IPS-15b (cell line): ENCODE results near the gene FRS3.

Experiments
- H3K27me3 ChIP-seq: one replicate; pipeline ENCODE4 v1.6.1; 2013; ENCODE audit warnings: low read length; ENCODE audit not compliant: control insufficient read depth, insufficient read depth
- H3K36me3 ChIP-seq: one replicate; pipeline ENCODE4 v1.6.1; 2013; ENCODE audit warnings: low read length; ENCODE audit not compliant: control insufficient read depth, insufficient read depth
- H3K4me1 ChIP-seq: one replicate; pipeline ENCODE4 v1.6.1; 2013; ENCODE audit warnings: mild to moderate bottlenecking, low read length; ENCODE audit not compliant: control insufficient read depth, insufficient read depth
- H3K4me3 ChIP-seq: one replicate; pipeline ENCODE4 v1.5.1; 2013; ENCODE audit warnings: low read depth, low read length
- H3K9ac ChIP-seq: one replicate; pipeline ENCODE4 v1.6.1; 2013; ENCODE audit warnings: low read depth, mild to moderate bottlenecking, low read length
- H3K9me3 ChIP-seq: one replicate; pipeline ENCODE4 v1.6.1; 2013; ENCODE audit warnings: mild to moderate bottlenecking, low read length; ENCODE audit not compliant: control insufficient read depth, insufficient read depth

Gene FRS3

DNA sequence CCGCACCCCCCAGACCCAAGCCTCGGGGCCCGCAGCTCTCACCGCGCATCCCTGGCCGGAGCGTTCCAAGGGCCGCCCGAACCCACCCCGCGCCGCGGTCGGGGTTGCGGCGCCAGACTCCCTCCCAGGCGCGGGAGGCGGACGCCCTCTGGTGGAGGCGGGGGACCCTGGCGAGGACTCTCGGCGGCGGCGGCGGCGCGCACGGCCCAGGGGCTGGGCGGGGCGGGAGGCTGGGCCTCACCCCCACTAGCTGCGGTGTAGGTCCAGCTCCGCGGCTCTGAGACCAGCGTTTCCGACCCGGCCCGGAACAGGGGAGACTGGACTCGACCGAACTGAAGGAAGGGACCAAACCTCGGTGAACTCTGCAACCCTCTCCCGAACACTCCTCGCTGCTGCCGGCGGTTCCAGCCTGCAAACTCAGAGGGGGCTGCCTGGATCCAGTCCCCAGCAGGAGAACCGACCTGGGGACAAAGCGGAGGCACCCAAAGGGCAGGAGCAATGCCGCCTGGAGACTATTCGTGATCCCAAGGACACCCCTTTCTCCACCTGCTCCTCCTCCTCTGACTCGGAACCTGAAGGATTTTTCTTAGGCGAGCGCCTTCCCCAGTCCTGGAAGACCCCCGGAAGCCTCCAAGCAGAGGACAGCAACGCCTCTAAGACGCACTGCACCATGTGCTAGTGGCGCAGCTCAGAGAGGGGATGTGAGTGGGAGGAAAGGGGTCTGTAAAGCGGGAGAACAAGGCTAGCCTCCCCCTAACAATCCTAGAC lies 6.9 kb upstream of the FRS3 start:
- Histone ChIP-seq H3K4me3 (peak overlapping the region; percentile 100), H3K36me3 (no peaks in the 10 kb centered on the region), H3K9me3 (no peaks in the 10 kb centered on the region), H3K27me3 (peaks cover 41% of the 10 kb centered on the region), H3K9ac (peak overlapping the region; percentile 49), H3K4me1 (no peaks in the 10 kb centered on the region)

DNA sequence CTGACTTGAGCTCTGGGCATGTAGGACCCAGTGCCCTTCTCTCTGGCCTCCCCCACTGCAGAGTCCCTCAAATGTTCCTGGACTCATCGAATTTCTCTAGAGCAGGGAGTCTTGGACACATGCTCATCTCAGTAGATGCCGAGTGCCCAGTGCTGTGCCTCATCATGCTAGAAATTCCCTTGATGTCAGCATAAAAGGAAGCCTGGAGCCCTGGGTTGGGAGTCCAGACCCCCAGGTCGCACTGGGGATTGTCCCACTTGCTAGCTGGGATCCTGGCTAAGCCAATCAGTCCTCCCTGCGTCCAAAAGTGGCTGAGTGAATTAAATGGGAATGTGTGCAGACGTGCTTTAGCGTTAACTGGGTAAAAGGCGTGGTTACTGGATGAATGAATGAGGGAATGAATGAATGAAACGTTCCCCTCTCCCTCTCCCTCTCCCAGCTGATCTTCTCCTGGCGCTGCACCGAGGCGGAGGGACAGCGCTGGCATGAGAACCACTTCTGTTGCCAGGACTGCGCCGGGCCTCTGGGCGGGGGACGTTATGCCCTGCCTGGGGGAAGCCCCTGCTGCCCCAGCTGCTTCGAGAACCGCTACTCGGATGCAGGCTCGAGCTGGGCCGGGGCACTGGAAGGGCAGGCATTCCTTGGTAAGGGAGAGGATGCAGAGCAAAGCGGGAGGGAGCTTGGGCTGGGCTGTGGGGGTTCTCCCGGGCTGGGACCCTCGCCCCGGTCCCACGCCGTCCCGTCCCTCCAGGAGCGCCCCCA lies 6.2 kb upstream of the FRS3 start:
- peak overlapping the region; percentile 47 for H3K9ac ChIP-seq
- H3K36me3 ChIP-seq = no peaks in the 10 kb centered on the region
- H3K9me3 ChIP-seq = no peaks in the 10 kb centered on the region
- peaks cover 48% of the 10 kb centered on the region for H3K27me3 ChIP-seq
- peaks cover 5% of the 10 kb centered on the region for H3K4me1 ChIP-seq
- peak overlapping the region; percentile 67 for H3K4me3 ChIP-seq

DNA sequence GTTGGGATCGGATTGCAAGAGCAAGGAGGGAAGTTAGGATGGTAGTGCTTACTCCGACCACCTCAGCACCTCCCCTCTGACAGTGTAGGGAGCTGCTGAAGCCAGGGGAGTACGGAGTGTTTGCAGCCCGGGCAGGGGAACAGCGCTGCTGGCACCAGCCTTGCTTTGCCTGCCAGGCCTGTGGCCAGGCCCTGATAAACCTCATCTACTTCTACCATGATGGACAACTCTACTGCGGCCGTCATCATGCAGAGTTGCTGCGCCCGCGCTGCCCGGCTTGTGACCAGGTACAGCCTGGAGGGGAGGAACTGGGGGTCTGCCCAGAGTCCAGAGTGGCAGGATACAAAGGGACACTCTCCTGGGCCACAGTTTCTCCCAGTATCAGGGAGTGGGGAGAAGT lies 5.6 kb upstream of the FRS3 start:
- Histone ChIP-seq H3K4me1 (peaks cover 5% of the 10 kb centered on the region), H3K4me3 (no peak overlapping the region)

DNA sequence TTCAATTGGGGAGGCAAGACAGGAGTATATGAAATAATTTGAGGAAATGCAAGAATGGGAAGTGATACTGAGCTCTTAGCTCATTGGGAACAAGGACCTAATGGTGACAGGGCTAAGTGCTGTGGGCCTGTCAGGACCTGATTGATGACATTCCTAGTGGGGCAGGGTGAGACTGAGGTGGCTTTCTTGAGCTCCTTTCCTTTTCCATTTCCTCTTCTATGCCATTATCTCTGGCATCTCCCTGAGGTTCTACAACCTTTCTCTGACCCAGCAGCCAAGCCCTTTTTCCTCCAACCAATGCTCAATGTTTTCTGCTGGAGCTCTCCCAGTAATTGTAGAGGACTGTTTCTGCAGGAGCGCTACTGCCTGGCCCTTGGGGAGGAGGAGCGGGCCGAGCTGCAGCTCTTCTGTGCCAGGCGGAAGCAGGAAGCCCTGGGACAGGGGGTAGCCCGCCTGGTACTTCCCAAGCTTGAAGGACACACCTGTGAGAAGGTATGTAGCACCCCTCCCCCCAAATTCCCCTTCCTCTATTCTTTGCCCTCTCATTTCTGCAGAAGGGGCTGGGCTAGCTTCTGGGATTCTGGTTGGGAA lies 5.0 kb upstream of the FRS3 start:
- Histone ChIP-seq H3K4me3 (no peak overlapping the region), H3K9ac (no peak overlapping the region), H3K27me3 (peaks cover 49% of the 10 kb centered on the region), H3K9me3 (no peaks in the 10 kb centered on the region), H3K36me3 (no peaks in the 10 kb centered on the region), H3K4me1 (peaks cover 5% of the 10 kb centered on the region)

More for the DNA sequence above, 5.6 kb upstream of the FRS3 start:
- no peaks in the 10 kb centered on the region for H3K36me3 ChIP-seq
- H3K27me3 ChIP-seq = peaks cover 49% of the 10 kb centered on the region
- no peak overlapping the region for H3K9ac ChIP-seq
- no peaks in the 10 kb centered on the region for H3K9me3 ChIP-seq

DNA sequence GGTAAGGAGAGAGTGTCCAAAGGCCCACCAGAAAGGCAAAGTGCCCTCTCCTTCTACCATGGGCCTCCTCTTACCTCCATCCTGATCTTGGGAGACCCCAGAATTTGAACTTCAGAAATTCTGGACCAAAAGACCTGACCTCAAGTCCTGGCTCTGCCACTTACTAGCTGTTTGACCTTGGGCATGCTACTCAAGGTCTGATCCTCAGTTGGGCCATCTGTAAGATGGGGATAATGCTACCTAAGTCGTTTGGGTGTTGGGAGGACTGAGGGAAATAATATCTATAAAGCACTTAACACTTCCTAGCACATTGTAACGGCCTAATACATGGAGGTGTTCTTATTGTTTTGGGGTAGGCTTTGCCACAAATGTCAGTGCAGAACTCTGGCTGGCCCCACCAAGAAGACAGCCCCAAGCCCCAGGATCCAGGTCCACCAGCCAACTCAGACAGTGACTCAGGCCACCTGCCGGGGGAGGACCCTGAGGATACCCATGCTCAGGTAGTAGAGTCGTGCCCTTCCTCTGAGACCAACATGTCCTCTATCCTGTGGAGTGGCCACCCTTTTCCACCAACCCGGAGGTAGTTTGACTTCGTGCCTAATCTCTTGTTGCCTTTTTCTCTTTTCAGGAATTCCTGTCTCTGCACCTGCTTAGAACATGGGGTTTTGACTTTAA lies 3.5 kb upstream of the FRS3 start:
- Histone ChIP-seq H3K27me3 (peaks cover 49% of the 10 kb centered on the region), H3K9me3 (no peaks in the 10 kb centered on the region), H3K4me3 (no peak overlapping the region), H3K4me1 (peaks cover 5% of the 10 kb centered on the region), H3K36me3 (no peaks in the 10 kb centered on the region), H3K9ac (no peak overlapping the region)

DNA sequence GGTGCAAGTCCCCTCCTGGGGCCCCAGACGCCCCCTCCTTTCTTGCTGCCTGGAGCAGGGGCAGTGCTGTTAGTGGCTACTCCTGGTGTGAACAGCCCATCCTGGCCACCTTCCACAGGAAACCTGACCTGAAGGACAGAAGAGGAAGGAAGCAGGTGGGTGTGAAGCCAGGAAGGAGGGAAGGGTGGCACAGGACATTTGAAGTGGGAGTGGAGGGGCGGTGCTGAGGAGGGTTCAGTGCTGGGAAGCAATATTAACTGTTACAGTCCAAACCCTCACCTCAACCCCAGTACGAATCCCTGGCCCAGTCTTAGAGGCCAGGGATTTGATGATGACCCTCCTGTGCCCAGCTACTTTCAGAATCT lies 1.6 kb upstream of the FRS3 start:
- peaks cover 5% of the 10 kb centered on the region for H3K4me1 ChIP-seq
- H3K9me3 ChIP-seq = no peaks in the 10 kb centered on the region
- peak overlapping the region; percentile 81 for H3K4me3 ChIP-seq
- H3K36me3 ChIP-seq = no peaks in the 10 kb centered on the region
- H3K27me3 ChIP-seq = peaks cover 49% of the 10 kb centered on the region
- peak overlapping the region; percentile 56 for H3K9ac ChIP-seq

DNA sequence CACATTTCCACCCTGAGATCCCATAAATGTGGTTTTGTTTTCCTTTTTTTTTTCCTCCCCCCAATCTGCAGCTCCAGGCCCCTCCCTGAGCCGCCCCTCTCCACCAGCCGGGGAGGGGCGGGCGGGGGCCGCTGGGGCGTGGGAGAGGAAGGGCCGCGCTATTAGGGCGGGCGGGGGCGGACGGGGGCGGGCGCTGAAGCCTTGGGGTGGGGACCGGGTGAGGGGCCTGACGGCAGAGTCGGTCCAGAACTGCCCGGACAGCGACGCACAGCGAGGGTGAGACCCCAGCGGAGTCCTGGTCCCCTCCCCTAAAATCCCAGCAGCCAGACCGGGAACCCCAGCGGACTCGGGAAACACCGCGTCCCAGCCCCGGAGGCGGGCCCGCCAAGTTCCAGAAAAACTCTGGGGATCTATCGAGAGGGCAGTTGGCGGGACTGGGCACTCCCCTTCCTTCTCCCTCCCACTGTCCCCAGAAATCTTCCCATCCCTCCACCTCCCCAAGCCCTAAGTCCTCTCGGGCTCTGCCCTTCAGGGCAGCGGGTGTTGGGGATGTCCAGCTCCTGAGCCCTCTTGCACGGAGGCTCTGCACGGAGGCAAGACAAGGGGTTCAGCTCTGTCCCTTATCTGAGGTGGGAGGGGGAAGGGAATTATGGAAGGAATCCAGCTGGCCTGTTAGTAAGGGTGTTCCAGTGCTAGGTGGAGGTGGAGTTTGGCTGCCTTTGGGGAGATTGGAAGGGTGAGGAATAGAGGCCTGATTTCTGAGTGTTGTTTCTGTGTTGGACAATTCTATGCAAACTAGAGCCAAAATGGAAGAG lies 1.1 kb upstream of the FRS3 start, which contains the start of gene PRICKLE4:
PRICKLE4 (plus strand) TSS at position 232 of the 815 bp plus-strand sequence. CDS start 2,692 bp downstream, outside the sequence.
- Histone ChIP-seq H3K27me3 (peaks cover 46% of the 10 kb centered on the region), H3K9me3 (no peaks in the 10 kb centered on the region), H3K4me3 (peak within 1 kb of the TSS; percentile 81), H3K4me1 (peaks cover 5% of the 10 kb centered on the region), H3K9ac (peak within 1 kb of the TSS; percentile 56), H3K36me3 (no peaks in the 10 kb centered on the region)

DNA sequence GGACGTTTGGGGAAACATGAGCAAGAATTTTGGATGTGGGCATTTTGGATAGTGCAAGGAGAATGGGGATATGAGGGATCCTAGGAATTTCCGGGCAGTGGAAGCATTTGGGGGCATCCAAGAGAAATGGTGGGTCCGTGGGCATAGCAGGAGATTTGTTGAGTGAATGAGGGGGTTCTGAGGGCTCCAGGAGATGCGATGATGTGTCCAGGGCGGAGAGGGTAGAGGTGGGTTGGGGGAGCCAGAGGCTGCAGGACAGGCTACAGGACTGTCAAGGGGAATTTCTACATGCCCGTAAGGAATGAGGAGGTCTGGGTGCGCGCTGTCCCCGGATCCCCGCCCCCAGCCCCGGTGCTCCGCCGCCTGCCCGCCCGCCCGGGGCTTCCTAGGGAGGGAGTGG lies 364 bp downstream of the FRS3 start:
- H3K9ac ChIP-seq = no peak overlapping the region

DNA sequence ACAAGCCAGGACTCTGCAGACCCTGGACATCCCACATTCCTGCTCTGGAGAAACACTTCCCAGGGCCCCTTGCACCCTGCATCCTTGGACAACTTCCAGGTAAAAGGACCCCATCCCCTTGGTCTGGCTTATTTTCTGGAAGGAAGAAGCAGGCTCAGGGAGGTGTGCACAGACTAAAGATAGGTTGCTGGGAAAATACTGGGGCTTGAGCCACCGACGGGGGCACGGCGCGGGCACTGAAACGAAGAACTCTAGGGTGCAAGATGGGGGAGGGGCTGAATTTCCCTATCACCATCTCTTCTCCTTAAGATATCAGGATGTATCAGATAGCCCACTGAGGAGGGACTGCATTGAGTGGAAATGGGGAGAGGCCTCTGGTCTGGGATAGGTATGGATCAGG lies 805 bp downstream of the FRS3 start:
- H3K9ac ChIP-seq = no peak overlapping the region
- peaks cover 9% of the 10 kb centered on the region for H3K36me3 ChIP-seq
- peaks cover 28% of the 10 kb centered on the region for H3K27me3 ChIP-seq
- H3K4me3 ChIP-seq = peak overlapping the region; percentile 89
- peaks cover 5% of the 10 kb centered on the region for H3K4me1 ChIP-seq
- no peaks in the 10 kb centered on the region for H3K9me3 ChIP-seq

More for the DNA sequence above, 364 bp downstream of the FRS3 start:
- Histone ChIP-seq H3K4me1 (peaks cover 5% of the 10 kb centered on the region), H3K36me3 (peaks cover 9% of the 10 kb centered on the region), H3K27me3 (peaks cover 32% of the 10 kb centered on the region), H3K9me3 (no peaks in the 10 kb centered on the region), H3K4me3 (peak overlapping the region; percentile 89)

DNA sequence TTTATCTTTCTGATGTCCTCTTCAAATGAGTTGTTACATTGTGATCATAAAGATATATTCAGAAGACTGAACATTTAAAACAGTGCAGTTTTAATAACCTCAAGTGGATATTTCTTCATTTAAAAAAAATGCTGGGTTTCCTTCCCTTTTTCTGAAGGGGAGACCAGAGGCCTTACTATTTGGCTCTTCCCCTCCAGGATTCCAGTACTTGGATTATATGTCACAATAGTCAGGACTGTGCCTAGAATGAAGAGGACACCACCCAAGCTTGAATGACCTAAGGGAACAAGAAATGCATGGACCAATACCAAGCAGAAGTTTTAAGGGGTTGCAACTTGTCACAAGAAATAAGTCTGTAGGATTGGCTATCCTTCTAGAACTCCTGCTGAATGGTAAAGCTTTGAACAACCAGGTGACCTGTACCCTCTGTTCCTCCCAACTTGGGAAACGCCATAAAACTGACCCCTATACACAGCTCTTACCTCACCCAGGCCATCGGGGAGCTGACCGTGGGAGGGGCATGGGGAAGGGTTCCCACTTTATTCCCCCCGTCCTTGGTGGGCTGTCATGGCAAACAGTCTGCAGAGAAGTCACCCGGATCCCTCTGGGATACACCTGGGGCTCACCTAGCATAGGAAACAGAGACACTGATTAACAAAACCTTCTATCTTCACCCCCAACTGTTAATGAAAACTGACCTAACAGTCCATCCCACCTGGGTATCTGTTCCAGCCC lies 2.0 kb downstream of the FRS3 start:
- no peak overlapping the region for H3K4me3 ChIP-seq
- H3K27me3 ChIP-seq = peaks cover 16% of the 10 kb centered on the region
- no peak overlapping the region for H3K9ac ChIP-seq
- H3K4me1 ChIP-seq = peaks cover 5% of the 10 kb centered on the region
- no peaks in the 10 kb centered on the region for H3K9me3 ChIP-seq
- peaks cover 9% of the 10 kb centered on the region for H3K36me3 ChIP-seq
